Activated CD4-positive, alpha-beta T cell treated with anti-CD3 and anti-CD28 coated beads, Interleukin-2, Interleukin-6, amounts not matched to agents 100 ng/mL and 50 ng/mL, durations not matched to agents 16 hours and 8 hours (primary cell): ENCODE measurements around the gene MYADML2.

Experiments
- DNase-seq: peaks from one replicate; pipeline ENCODE4 v3.0.0-alpha.2; 2020

The MYADML2 gene

GRCh38 chr17:81909966-81910839, 36.8 kb downstream of the MYADML2 start:
- DNase-seq: no peak

GRCh38 chr17:81909231-81909630, 37.8 kb downstream of the MYADML2 start:
- no peak for DNase-seq

- DNase-seq: no peak
These were observed 38.2 kb downstream of the MYADML2 start for GRCh38 chr17:81908793-81909192.

GRCh38 chr17:81907219-81908145, 39.6 kb downstream of the MYADML2 start:
- DNase-seq: no peak

GRCh38 chr17:81906476-81907218, 40.4 kb downstream of the MYADML2 start:
- DNase-seq: no peak

- no peak for DNase-seq
These were observed 41.0 kb downstream of the MYADML2 start for GRCh38 chr17:81905993-81906392.

- no peak for DNase-seq
These were observed 41.6 kb downstream of the MYADML2 start for GRCh38 chr17:81905424-81905875.

GRCh38 chr17:81904600-81905423, 42.2 kb downstream of the MYADML2 start:
- no peak for DNase-seq

GRCh38 chr17:81903896-81904599, 43.0 kb downstream of the MYADML2 start:
- DNase-seq: no peak

- DNase-seq: no peak
These were observed 43.6 kb downstream of the MYADML2 start for GRCh38 chr17:81903415-81903831.

GRCh38 chr17:81902653-81903414, 44.2 kb downstream of the MYADML2 start:
- DNase-seq: no peak

GRCh38 chr17:81902023-81902652, 44.9 kb downstream of the MYADML2 start, which contains the start of gene NPB:
Gene NPB, plus strand, starts transcription at chr17:81902238. Its CDS starts 40 bp downstream, at chr17:81902278.
- DNase-seq: peak; percentile 23

GRCh38 chr17:81901167-81902022, 45.6 kb downstream of the MYADML2 start:
- no peak for DNase-seq

- no peak for DNase-seq
These were observed 46.7 kb downstream of the MYADML2 start for GRCh38 chr17:81900181-81900820.

- no peak for DNase-seq
These were observed 47.4 kb downstream of the MYADML2 start for GRCh38 chr17:81899514-81900166.

GRCh38 chr17:81898885-81899284, 48.1 kb downstream of the MYADML2 start:
- no peak for DNase-seq

- DNase-seq: no peak
These were observed 48.8 kb downstream of the MYADML2 start for GRCh38 chr17:81898029-81898866.
